Loucy (cell line): ENCODE measurements around the gene COL10A1.

Source experiments
- H2AFZ ChIP-seq: fragments of 200-600 bp; sonication (generic); 2 replicates; pipeline ENCODE4 v1.6.0; 2016; ENCODE audit warnings: antibody characterized with exemption, mild to moderate bottlenecking, low read length, moderate library complexity
- H3F3A ChIP-seq: fragments of 200-600 bp; 2 replicates; pipeline ENCODE4 v1.6.0; 2016; ENCODE audit warnings: antibody characterized with exemption, low read depth, mild to moderate bottlenecking
- H3K27me3 ChIP-seq: fragments of 200-600 bp; sonication (generic); 2 replicates; pipeline ENCODE4 v1.6.1; 2014; ENCODE audit warnings: low read length, mild to moderate bottlenecking; ENCODE audit not compliant: insufficient read depth, poor library complexity, severe bottlenecking
- H3K36me3 ChIP-seq: fragments of 200-600 bp; sonication (generic); 2 replicates; pipeline ENCODE4 v1.6.1; 2016; ENCODE audit warnings: low read length; ENCODE audit not compliant: insufficient read depth
- H3K4me1 ChIP-seq: fragments of 200-600 bp; sonication (generic); 2 replicates; pipeline ENCODE4 v1.5.1; 2014; ENCODE audit warnings: low read length, mild to moderate bottlenecking; ENCODE audit not compliant: insufficient read depth, poor library complexity, severe bottlenecking
- H3K4me2 ChIP-seq: fragments of 200-600 bp; sonication (generic); 2 replicates; pipeline ENCODE4 v1.6.0; 2014; ENCODE audit warnings: antibody characterized with exemption, low read length, low read depth, mild to moderate bottlenecking; ENCODE audit not compliant: poor library complexity, severe bottlenecking
- H3K4me3 ChIP-seq: fragments of 200-600 bp; sonication (generic); 2 replicates; pipeline ENCODE4 v1.5.1; 2014; ENCODE audit warnings: low read length, mild to moderate bottlenecking, mixed read lengths; ENCODE audit not compliant: poor library complexity, severe bottlenecking
- H3K79me2 ChIP-seq: fragments of 200-600 bp; sonication (generic); 2 replicates; pipeline ENCODE4 v1.6.1; 2014; ENCODE audit warnings: low read length; ENCODE audit not compliant: insufficient read depth
- H3K9ac ChIP-seq: fragments of 200-600 bp; sonication (generic); 2 replicates; pipeline ENCODE4 v1.6.0; 2014; ENCODE audit warnings: mild to moderate bottlenecking, low read depth, low read length, moderate library complexity; ENCODE audit not compliant: poor library complexity, severe bottlenecking
- H3K9me2 ChIP-seq: fragments of 200-600 bp; sonication (generic); replicated peaks from 2 replicates; pipeline ENCODE4 v1.6.1; 2016; ENCODE audit warnings: low read depth, low read length, mixed read lengths
- H3K9me3 ChIP-seq: fragments of 200-600 bp; sonication (generic); 2 replicates; pipeline ENCODE4 v1.6.1; 2014; ENCODE audit warnings: mild to moderate bottlenecking, antibody characterized with exemption, low read length, low read depth; ENCODE audit not compliant: insufficient read depth
- H4K20me1 ChIP-seq: fragments of 200-600 bp; sonication (generic); 2 replicates; pipeline ENCODE4 v1.6.0; 2014; ENCODE audit warnings: antibody characterized with exemption, low read length, mild to moderate bottlenecking; ENCODE audit not compliant: insufficient read depth, poor library complexity, severe bottlenecking
- CTCF ChIP-seq: fragments of 200-600 bp; sonication (generic); conservative IDR thresholded peaks from 2 replicates; pipeline ENCODE4 v1.5.1; 2014; ENCODE audit warnings: mild to moderate bottlenecking, antibody characterized with exemption, low read length
- EZH2phosphoT487 ChIP-seq: fragments of 200-600 bp; IDR thresholded peaks from 2 replicates; pipeline ENCODE4 v1.6.1; 2018; ENCODE audit warnings: antibody characterized with exemption, mild to moderate bottlenecking, moderate library complexity, borderline replicate concordance

COL10A1 gene

GRCh38 chr6:116170358-116171057, 44.6 kb upstream of the COL10A1 start:
- H4K20me1 ChIP-seq: no peaks in the 10 kb centered on the region
- no peaks in the 10 kb centered on the region for H3F3A ChIP-seq
- H3K9ac ChIP-seq: no peak overlapping the region
- no peak overlapping the region for H3K4me2 ChIP-seq
- TF ChIP-seq EZH2phosphoT487: no peak
- H2AFZ ChIP-seq: no peak overlapping the region
- H3K9me3 ChIP-seq: no peaks in the 10 kb centered on the region
- H3K79me2 ChIP-seq: no peaks in the 10 kb centered on the region
- no peak overlapping the region for H3K4me3 ChIP-seq
- no peaks in the 10 kb centered on the region for H3K36me3 ChIP-seq
- H3K9me2 ChIP-seq: no peaks in the 10 kb centered on the region
- H3K27me3 ChIP-seq: no peaks in the 10 kb centered on the region
- no peaks in the 10 kb centered on the region for H3K4me1 ChIP-seq

- H2AFZ ChIP-seq: no peak overlapping the region
- TF ChIP-seq CTCF: no peak
- no peak for TF ChIP-seq EZH2phosphoT487
- no peaks in the 10 kb centered on the region for H3K4me1 ChIP-seq
- H3K4me2 ChIP-seq: no peak overlapping the region
- H3K79me2 ChIP-seq: no peaks in the 10 kb centered on the region
- no peaks in the 10 kb centered on the region for H3K9me3 ChIP-seq
- H3K9me2 ChIP-seq: no peaks in the 10 kb centered on the region
- H3F3A ChIP-seq: no peaks in the 10 kb centered on the region
- H3K27me3 ChIP-seq: no peaks in the 10 kb centered on the region
- no peaks in the 10 kb centered on the region for H4K20me1 ChIP-seq
- no peaks in the 10 kb centered on the region for H3K36me3 ChIP-seq
- H3K9ac ChIP-seq: no peak overlapping the region
- H3K4me3 ChIP-seq: no peak overlapping the region
Measured at GRCh38 chr6:116169880-116170279, 43.9 kb upstream of the COL10A1 start.

GRCh38 chr6:116168148-116168547, 42.2 kb upstream of the COL10A1 start:
- Histone ChIP-seq H3K27me3 (no peaks in the 10 kb centered on the region), H3K36me3 (no peaks in the 10 kb centered on the region), H3F3A (no peaks in the 10 kb centered on the region), H3K9ac (no peak overlapping the region), H3K79me2 (no peaks in the 10 kb centered on the region), H3K4me1 (no peaks in the 10 kb centered on the region), H3K9me2 (no peaks in the 10 kb centered on the region), H3K9me3 (no peaks in the 10 kb centered on the region), H2AFZ (no peak overlapping the region), H3K4me2 (no peak overlapping the region), H3K4me3 (no peak overlapping the region), H4K20me1 (no peaks in the 10 kb centered on the region)
- no peak for TF ChIP-seq EZH2phosphoT487
- no peak for TF ChIP-seq CTCF

DNA sequence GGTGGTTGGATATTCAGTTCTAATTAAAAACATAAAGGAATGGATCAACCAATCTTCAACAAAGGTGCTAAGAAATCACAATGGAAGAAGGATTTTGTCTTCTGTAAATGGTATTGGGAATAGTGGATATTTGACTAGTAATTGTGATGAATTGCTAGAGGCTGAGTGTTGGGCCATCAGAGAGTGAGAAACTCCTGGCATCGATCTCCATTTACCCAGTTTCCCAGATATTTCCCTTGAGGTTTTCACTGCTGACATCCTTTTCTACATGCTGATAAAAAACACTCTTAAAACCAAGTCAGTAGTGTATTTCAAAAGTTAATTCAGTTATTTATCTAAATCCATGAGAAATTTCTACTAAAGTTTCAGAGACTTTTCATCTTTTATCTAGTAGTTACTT, 40.4 kb upstream of the COL10A1 start:
- no peak overlapping the region for H3K4me3 ChIP-seq
- no peaks in the 10 kb centered on the region for H4K20me1 ChIP-seq
- no peaks in the 10 kb centered on the region for H3K79me2 ChIP-seq
- no peaks in the 10 kb centered on the region for H3F3A ChIP-seq
- no peaks in the 10 kb centered on the region for H3K9me3 ChIP-seq
- H3K36me3 ChIP-seq: no peaks in the 10 kb centered on the region
- H3K4me1 ChIP-seq: no peaks in the 10 kb centered on the region
- no peaks in the 10 kb centered on the region for H3K27me3 ChIP-seq
- H3K4me2 ChIP-seq: no peak overlapping the region
- H3K9me2 ChIP-seq: no peaks in the 10 kb centered on the region
- TF ChIP-seq EZH2phosphoT487 (no peak), CTCF (no peak)
- no peak overlapping the region for H2AFZ ChIP-seq
- H3K9ac ChIP-seq: no peak overlapping the region
